HepG2 (cell line): ENCODE data around the gene B4GALT3. TPM values are rescaled to one million over a fixed set of nuclear protein-coding genes. Genes with fewer than 3 reads are reported as not detected.

Experiments used
- ELF3 ChIP-seq: IDR thresholded peaks from 2 replicates; pipeline ENCODE4 v1.6.1; 2016; ENCODE audit warnings: missing genetic modification reagents, missing compliant biosample characterization
- ESRRA ChIP-seq: sonication (generic); formaldehyde crosslinking; IDR thresholded peaks from 2 replicates; pipeline ENCODE4 v1.5.1; 2020; ENCODE audit warnings: mild to moderate bottlenecking, low read depth, missing genetic modification reagents
- ETV5 ChIP-seq: IDR thresholded peaks from 2 replicates; pipeline ENCODE4 v1.6.1; 2018; ENCODE audit warnings: missing biosample characterization, missing genetic modification reagents, inconsistent platforms, borderline replicate concordance
- ETV6 ChIP-seq: sonication (generic); formaldehyde crosslinking; conservative IDR thresholded peaks from 2 replicates; pipeline ENCODE4 v1.4.0; 2020; ENCODE audit warnings: missing genetic modification reagents
- FOXO1 ChIP-seq: sonication (generic); formaldehyde crosslinking; IDR thresholded peaks from 2 replicates; pipeline ENCODE4 v1.4.0; 2020; ENCODE audit warnings: missing genetic modification reagents
- NCOA1 ChIP-seq: sonication (generic); formaldehyde crosslinking; IDR thresholded peaks from 2 replicates; pipeline ENCODE4 v1.9.0; 2021; ENCODE audit warnings: missing genetic modification reagents
- PPARG ChIP-seq: conservative IDR thresholded peaks from 2 replicates; pipeline ENCODE4 v1.6.1; 2016; ENCODE audit warnings: missing biosample characterization, missing genetic modification reagents
- RAD21 ChIP-seq: fragments of 450-650 bp; formaldehyde crosslinking; IDR thresholded peaks from 2 replicates; pipeline ENCODE4 v1.5.0; 2020; ENCODE audit warnings: mild to moderate bottlenecking
- RFX5 ChIP-seq: IDR thresholded peaks from 2 replicates; pipeline ENCODE4 v1.6.1; 2011; ENCODE audit warnings: low read depth, low read length, improper control_type of control experiment
- SRF ChIP-seq: IDR thresholded peaks from 2 replicates; pipeline ENCODE4 v1.6.1; 2011; ENCODE audit warnings: mild to moderate bottlenecking, low read depth, low read length, moderate library complexity
- STAT5B ChIP-seq: sonication (generic); formaldehyde crosslinking; IDR thresholded peaks from 2 replicates; pipeline ENCODE4 v1.4.0; 2020; ENCODE audit warnings: missing genetic modification reagents
- ZNF331 ChIP-seq: sonication (generic); formaldehyde crosslinking; IDR thresholded peaks from 2 replicates; pipeline ENCODE4 v1.4.0; 2020; ENCODE audit warnings: missing genetic modification reagents
- polyA plus RNA-seq, 8 experiments: library from polyadenylated mRNA; depleted of rRNA in 3 of 8; stranded (reverse) in 7 of 8; unstranded in 1 of 8; fragments of >200 nt; fragmentation: Illumina TruSeq in 4 of 8; extraction: Trizol in 4 of 8; gene quantifications; 2 replicates each; pipeline versions ENCODE4 v1.2.1 to v1.2.3, GENCODE V29; 2011 to 2016; ENCODE audit warnings: low read depth in 4 of 8, missing spikeins in 1 of 8, mixed read lengths in 1 of 8; ENCODE audit not compliant: insufficient read depth in 1 of 8
- total RNA-seq, 5 experiments: library from RNA; depleted of rRNA; stranded (reverse); fragments of >200 nt; fragmentation: Illumina TruSeq; extraction: Trizol; gene quantifications; 2 replicates each; pipeline ENCODE4 v1.2.3, GENCODE V29; 2016; ENCODE audit warnings: low read depth in 1 of 5
- TF ChIP-seq, protein P1 (sequence below), 2 experiments: IDR thresholded peaks; 2 replicates each; pipeline ENCODE4 v1.6.1; 2011 to 2012; ENCODE audit warnings: low read length in 2 of 2, borderline replicate concordance in 1 of 2, low read depth in 1 of 2, mild to moderate bottlenecking in 1 of 2, moderate library complexity in 1 of 2
- TF ChIP-seq, protein P2 (sequence below): sonication (generic); formaldehyde crosslinking; IDR thresholded peaks from 2 replicates; pipeline ENCODE4 v1.4.0; 2020; ENCODE audit warnings: missing genetic modification reagents
- TF ChIP-seq, protein P3 (sequence below): sonication (generic); formaldehyde crosslinking; IDR thresholded peaks from 2 replicates; pipeline ENCODE4 v1.4.0; 2020; ENCODE audit warnings: mild to moderate bottlenecking, missing genetic modification reagents
- TF ChIP-seq, protein P4 (sequence below): sonication (generic); formaldehyde crosslinking; IDR thresholded peaks from 2 replicates; pipeline ENCODE4 v1.8.0; 2022; ENCODE audit warnings: mild to moderate bottlenecking, missing genetic modification reagents
- TF ChIP-seq, protein P5 (sequence below): sonication (generic); formaldehyde crosslinking; IDR thresholded peaks from 2 replicates; pipeline ENCODE4 v1.4.0; 2020; ENCODE audit warnings: missing genetic modification reagents

Gene B4GALT3
- total and polyA plus RNA-seq, 2 of the 13 experiments (the other 11 are each of a cell fraction or from before 2014, with no cell fraction given), result 35.6 to 40.4 TPM

DNA sequence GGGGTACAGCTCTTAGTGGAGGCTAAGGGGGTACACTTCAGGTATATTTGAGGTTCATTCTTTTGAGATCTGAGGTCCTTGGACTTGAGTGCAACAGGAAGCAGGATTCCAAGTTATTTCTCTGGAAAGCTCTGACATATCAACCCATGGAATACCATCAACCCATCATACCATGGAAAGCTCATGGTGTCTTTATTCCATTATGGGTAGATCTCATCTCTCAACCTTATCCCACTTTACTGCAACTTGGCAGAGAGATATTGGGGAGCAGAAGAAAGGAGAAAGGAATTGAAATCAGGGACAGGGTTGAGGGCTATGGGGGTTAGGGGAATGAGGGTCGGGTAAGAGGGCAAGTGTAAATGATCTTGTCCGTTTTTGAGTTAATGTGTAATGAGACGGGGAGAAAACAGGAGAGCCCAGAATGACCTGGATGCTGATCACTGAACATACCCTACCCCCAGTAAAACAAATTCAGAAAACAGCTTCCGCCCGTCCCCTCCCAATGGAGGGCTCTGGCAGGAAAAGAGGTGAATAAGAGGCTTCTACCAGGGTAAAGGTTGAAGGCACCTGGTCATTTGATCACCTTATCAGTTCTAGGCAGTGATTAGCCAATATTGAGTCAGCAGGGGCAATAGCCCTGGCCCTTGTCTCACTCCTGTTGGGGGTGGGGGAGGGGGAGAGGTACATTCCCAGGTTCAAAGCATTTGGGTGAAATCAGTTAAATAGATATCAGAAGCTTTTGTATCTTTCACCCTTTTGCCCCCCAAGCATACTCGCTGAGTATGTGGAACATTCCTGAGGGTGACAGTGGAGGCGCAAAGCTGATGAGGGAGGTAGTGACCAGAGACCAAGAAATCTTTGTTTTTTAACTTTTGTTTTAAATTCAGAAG is 46.7 kb upstream of the B4GALT3 start (continued):
- TF ChIP-seq, protein P1, sequence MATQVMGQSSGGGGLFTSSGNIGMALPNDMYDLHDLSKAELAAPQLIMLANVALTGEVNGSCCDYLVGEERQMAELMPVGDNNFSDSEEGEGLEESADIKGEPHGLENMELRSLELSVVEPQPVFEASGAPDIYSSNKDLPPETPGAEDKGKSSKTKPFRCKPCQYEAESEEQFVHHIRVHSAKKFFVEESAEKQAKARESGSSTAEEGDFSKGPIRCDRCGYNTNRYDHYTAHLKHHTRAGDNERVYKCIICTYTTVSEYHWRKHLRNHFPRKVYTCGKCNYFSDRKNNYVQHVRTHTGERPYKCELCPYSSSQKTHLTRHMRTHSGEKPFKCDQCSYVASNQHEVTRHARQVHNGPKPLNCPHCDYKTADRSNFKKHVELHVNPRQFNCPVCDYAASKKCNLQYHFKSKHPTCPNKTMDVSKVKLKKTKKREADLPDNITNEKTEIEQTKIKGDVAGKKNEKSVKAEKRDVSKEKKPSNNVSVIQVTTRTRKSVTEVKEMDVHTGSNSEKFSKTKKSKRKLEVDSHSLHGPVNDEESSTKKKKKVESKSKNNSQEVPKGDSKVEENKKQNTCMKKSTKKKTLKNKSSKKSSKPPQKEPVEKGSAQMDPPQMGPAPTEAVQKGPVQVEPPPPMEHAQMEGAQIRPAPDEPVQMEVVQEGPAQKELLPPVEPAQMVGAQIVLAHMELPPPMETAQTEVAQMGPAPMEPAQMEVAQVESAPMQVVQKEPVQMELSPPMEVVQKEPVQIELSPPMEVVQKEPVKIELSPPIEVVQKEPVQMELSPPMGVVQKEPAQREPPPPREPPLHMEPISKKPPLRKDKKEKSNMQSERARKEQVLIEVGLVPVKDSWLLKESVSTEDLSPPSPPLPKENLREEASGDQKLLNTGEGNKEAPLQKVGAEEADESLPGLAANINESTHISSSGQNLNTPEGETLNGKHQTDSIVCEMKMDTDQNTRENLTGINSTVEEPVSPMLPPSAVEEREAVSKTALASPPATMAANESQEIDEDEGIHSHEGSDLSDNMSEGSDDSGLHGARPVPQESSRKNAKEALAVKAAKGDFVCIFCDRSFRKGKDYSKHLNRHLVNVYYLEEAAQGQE (IDR thresholded peaks at IDR 0.05; ENCODE audit: borderline replicate concordance in 1 of 2, low read depth in 1 of 2, low read length in 2 of 2), result peak in 1 of 2 experiments; percentile 70; a peak in 2 of 4 replicates
- TF ChIP-seq SRF (0 out of 2 replicates have a peak, but pooled peaks have one; percentile 22), ETV5 (peak; percentile 98), ESRRA (CRISPR knock-in tag) (peak; percentile 25; the same call in 1 of the 2 replicates), ETV6 (0 out of 2 replicates have a peak, but pooled peaks have one; percentile 26), ELF3 (peak; percentile 84), FOXO1 (CRISPR knock-in tag) (peak; percentile 87), ZNF331 (peak; percentile 39; the same call in 1 of the 2 replicates), PPARG (peak; percentile 99), NCOA1 (CRISPR knock-in tag) (0 out of 2 replicates have a peak, but pooled peaks have one; percentile 18), RAD21 (0 out of 2 replicates have a peak, but pooled peaks have one; percentile 18), RFX5 (no peak), STAT5B (CRISPR knock-in tag) (0 out of 2 replicates have a peak, but pooled peaks have one; percentile 46)
- TF ChIP-seq, protein P2, sequence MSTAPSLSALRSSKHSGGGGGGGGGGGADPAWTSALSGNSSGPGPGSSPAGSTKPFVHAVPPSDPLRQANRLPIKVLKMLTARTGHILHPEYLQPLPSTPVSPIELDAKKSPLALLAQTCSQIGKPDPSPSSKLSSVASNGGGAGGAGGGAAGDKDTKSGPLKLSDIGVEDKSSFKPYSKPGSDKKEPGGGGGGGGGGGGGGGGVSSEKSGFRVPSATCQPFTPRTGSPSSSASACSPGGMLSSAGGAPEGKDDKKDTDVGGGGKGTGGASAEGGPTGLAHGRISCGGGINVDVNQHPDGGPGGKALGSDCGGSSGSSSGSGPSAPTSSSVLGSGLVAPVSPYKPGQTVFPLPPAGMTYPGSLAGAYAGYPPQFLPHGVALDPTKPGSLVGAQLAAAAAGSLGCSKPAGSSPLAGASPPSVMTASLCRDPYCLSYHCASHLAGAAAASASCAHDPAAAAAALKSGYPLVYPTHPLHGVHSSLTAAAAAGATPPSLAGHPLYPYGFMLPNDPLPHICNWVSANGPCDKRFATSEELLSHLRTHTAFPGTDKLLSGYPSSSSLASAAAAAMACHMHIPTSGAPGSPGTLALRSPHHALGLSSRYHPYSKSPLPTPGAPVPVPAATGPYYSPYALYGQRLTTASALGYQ (CRISPR knock-in tag), result peak; percentile 95
- TF ChIP-seq, protein P3, sequence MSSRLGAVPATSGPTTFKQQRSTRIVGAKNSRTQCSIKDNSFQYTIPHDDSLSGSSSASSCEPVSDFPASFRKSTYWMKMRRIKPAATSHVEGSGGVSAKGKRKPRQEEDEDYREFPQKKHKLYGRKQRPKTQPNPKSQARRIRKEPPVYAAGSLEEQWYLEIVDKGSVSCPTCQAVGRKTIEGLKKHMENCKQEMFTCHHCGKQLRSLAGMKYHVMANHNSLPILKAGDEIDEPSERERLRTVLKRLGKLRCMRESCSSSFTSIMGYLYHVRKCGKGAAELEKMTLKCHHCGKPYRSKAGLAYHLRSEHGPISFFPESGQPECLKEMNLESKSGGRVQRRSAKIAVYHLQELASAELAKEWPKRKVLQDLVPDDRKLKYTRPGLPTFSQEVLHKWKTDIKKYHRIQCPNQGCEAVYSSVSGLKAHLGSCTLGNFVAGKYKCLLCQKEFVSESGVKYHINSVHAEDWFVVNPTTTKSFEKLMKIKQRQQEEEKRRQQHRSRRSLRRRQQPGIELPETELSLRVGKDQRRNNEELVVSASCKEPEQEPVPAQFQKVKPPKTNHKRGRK (CRISPR knock-in tag), result no peak
- TF ChIP-seq, protein P4, sequence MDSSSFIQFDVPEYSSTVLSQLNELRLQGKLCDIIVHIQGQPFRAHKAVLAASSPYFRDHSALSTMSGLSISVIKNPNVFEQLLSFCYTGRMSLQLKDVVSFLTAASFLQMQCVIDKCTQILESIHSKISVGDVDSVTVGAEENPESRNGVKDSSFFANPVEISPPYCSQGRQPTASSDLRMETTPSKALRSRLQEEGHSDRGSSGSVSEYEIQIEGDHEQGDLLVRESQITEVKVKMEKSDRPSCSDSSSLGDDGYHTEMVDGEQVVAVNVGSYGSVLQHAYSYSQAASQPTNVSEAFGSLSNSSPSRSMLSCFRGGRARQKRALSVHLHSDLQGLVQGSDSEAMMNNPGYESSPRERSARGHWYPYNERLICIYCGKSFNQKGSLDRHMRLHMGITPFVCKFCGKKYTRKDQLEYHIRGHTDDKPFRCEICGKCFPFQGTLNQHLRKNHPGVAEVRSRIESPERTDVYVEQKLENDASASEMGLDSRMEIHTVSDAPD, result 0 out of 2 replicates have a peak, but pooled peaks have one; percentile 41
- TF ChIP-seq, protein P5, sequence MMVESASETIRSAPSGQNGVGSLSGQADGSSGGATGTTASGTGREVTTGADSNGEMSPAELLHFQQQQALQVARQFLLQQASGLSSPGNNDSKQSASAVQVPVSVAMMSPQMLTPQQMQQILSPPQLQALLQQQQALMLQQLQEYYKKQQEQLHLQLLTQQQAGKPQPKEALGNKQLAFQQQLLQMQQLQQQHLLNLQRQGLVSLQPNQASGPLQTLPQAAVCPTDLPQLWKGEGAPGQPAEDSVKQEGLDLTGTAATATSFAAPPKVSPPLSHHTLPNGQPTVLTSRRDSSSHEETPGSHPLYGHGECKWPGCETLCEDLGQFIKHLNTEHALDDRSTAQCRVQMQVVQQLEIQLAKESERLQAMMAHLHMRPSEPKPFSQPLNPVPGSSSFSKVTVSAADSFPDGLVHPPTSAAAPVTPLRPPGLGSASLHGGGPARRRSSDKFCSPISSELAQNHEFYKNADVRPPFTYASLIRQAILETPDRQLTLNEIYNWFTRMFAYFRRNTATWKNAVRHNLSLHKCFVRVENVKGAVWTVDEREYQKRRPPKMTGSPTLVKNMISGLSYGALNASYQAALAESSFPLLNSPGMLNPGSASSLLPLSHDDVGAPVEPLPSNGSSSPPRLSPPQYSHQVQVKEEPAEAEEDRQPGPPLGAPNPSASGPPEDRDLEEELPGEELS (CRISPR knock-in tag), result peak; percentile 94
